Measurements from ENCODE around the gene AKAP5. TPM values are rescaled to one million over a fixed set of nuclear protein-coding genes. Genes with fewer than 3 reads are reported as not detected.

AKAP5 gene
- total and polyA plus RNA-seq, 2 of the 13 experiments (the other 11 are each of a cell fraction or from before 2014, with no cell fraction given) = 0.18 to 1.5 TPM

- no peak for TF ChIP-seq DMTF1 (CRISPR knock-in tag; IDR thresholded peaks at IDR 0.05)
- TF ChIP-seq MXD3 (CRISPR knock-in tag; IDR thresholded peaks at IDR 0.05) = no peak
- TF ChIP-seq USF2 (IDR thresholded peaks at IDR 0.05; ENCODE audit: low read depth, low read length) = peak; percentile 85
- TF ChIP-seq USF2 (CRISPR knock-in tag; IDR thresholded peaks at IDR 0.05; ENCODE audit: borderline replicate concordance) = peak; percentile 61; the same call in 1 of the 2 replicates
- TF ChIP-seq THAP7 (CRISPR knock-in tag; IDR thresholded peaks at IDR 0.05) = no peak
- peak; percentile 93 for TF ChIP-seq GMEB2 (CRISPR knock-in tag; IDR thresholded peaks at IDR 0.05; ENCODE audit: low read depth)
- peak; percentile 76; the same call in 1 of the 2 replicates for TF ChIP-seq MLXIP (CRISPR knock-in tag; IDR thresholded peaks at IDR 0.05; ENCODE audit: borderline replicate concordance)
- TF ChIP-seq FOXP4 (CRISPR knock-in tag; IDR thresholded peaks at IDR 0.05) = peak; percentile 32
- no peak for TF ChIP-seq SMAD9 (CRISPR knock-in tag; IDR thresholded peaks at IDR 0.05)
- no peak for TF ChIP-seq BCLAF1 (IDR thresholded peaks at IDR 0.05)
- no peak for TF ChIP-seq ESRRA (CRISPR knock-in tag; IDR thresholded peaks at IDR 0.05; ENCODE audit: low read depth)
Measured at GRCh38 chr14:64503434-64504309, 38.4 kb downstream of the AKAP5 start, which contains the start of gene ZBTB25 (continued).

All from HepG2 (cell line).